GM19193 (cell line): Measurements from ENCODE around the gene IGSF10.

ENCODE experiments used
- POLR2A ChIP-seq: IDR thresholded peaks from 4 replicates; pipeline ENCODE4 v1.6.1; 2011; ENCODE audit not compliant: insufficient read depth, insufficient read length; ENCODE audit errors: extremely low read depth

The IGSF10 gene

GRCh38 chr3:151460774-151461450, at the start of gene IGSF10:
Gene IGSF10, minus strand, starts transcription at chr3:151461061. Its CDS starts 2,352 bp downstream, at chr3:151458709.
- no peak for TF ChIP-seq POLR2A

GRCh38 chr3:151504606-151505005, 43.7 kb upstream of the IGSF10 start:
- no peak for TF ChIP-seq POLR2A

- TF ChIP-seq POLR2A: no peak
These were observed 42.2 kb upstream of the IGSF10 start for GRCh38 chr3:151503074-151503473.

- TF ChIP-seq POLR2A: no peak
These were observed 41.2 kb upstream of the IGSF10 start for GRCh38 chr3:151501923-151502632.

GRCh38 chr3:151501171-151501922, 40.5 kb upstream of the IGSF10 start:
- no peak for TF ChIP-seq POLR2A

GRCh38 chr3:151499168-151499567, 38.3 kb upstream of the IGSF10 start:
- TF ChIP-seq POLR2A: no peak

GRCh38 chr3:151491525-151491924, 30.7 kb upstream of the IGSF10 start:
- no peak for TF ChIP-seq POLR2A

- TF ChIP-seq POLR2A: no peak
These were observed 23.2 kb upstream of the IGSF10 start for GRCh38 chr3:151483961-151484520.

- no peak for TF ChIP-seq POLR2A
These were observed 22.6 kb upstream of the IGSF10 start for GRCh38 chr3:151483488-151483887.

GRCh38 chr3:151480492-151480891, 19.6 kb upstream of the IGSF10 start:
- no peak for TF ChIP-seq POLR2A

GRCh38 chr3:151479452-151479851, 18.6 kb upstream of the IGSF10 start:
- TF ChIP-seq POLR2A: no peak

- TF ChIP-seq POLR2A: no peak
These were observed 17.5 kb upstream of the IGSF10 start for GRCh38 chr3:151478335-151478697.

GRCh38 chr3:151477591-151478334, 16.9 kb upstream of the IGSF10 start:
- TF ChIP-seq POLR2A: no peak

- TF ChIP-seq POLR2A: no peak
These were observed 15.6 kb upstream of the IGSF10 start for GRCh38 chr3:151476344-151477018.
